ENCODE results near the gene MYLK4.
"Not testable (repeated sequence)": the region's sequence is repeated elsewhere in the genome, so short reads cannot be mapped to it uniquely, and the experiment has no call there.

Gene MYLK4

GRCh38 chr6:2762868-2763267 is 12.1 kb upstream of the MYLK4 start:
- not testable (repeated sequence) for DNase-seq (ENCODE audit: low spot score in 2 of 2)

DNA sequence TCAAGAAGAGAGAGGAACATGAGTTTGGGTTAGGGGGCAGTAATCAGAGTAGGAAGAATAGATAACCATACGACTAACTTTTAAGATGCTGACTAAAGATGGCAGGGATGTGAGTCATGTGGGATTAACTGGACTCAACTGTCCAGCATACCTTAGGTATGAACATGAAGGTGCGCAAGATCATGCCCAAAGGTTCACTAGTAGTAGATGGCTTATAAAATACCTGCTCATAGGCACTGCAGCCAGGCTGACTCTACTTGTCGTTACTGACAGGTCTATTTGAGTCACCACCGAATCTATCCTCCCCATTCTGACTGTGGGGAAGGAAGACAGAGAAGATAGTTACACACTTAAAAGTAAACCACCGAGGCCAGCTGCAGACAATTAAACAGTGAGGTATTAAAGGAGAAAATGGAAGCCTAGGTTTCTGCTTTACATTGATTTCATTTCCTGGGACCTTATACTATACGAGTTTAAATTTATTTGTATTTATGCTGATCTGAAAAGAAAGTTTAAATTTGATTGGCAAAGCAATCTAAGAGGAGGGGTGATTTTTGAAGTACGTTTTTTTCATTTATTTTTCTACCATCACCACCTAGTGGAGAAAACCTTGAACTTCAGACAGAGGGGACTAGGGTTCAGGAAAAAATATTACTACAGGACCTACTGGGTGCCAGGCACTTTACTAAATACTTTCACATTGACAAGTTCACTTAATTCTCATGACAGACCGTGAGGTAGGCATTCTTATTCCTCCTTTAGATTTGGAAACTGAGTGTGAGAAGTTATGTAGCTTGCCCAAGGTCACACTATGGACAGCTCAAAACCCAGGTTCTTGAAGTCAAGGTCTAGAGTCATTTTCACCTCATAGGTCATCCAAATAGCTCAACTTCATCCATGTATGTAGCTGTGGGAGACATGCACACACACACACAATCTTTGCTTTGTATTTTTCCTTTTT is 10.4 kb upstream of the MYLK4 start:
- H3K4me3 Mint-ChIP-seq = peak overlapping the region; percentile 33
- DNase-seq (ENCODE audit: low spot score in 2 of 2) (no peak), ATAC-seq (replicated peaks; ENCODE audit: extremely low read depth, poor library complexity, severe bottlenecking) (no peak)
- peaks cover 14% of the 10 kb centered on the region for H3K27me3 Mint-ChIP-seq
- peaks cover 10% of the 10 kb centered on the region for H3K36me3 Mint-ChIP-seq (ENCODE audit: insufficient read depth)
- H3K9me3 Mint-ChIP-seq = no peaks in the 10 kb centered on the region
- H3K4me1 Mint-ChIP-seq = peaks cover 7% of the 10 kb centered on the region
- peak overlapping the region; percentile 76 for H3K27ac Mint-ChIP-seq (ENCODE audit: low read depth)

More at GRCh38 chr6:2762868-2763267, 12.1 kb upstream of the MYLK4 start:
- H3K9me3 Mint-ChIP-seq; H3K4me3 Mint-ChIP-seq; H3K27ac Mint-ChIP-seq (ENCODE audit: low read depth); H3K27me3 Mint-ChIP-seq; ATAC-seq (replicated peaks; ENCODE audit: extremely low read depth, poor library complexity, severe bottlenecking): not testable (repeated sequence)
- Mint-ChIP-seq H3K36me3 (ENCODE audit: insufficient read depth) (peaks cover 18% of the 10 kb centered on the region), H3K4me1 (peaks cover 22% of the 10 kb centered on the region)

GRCh38 chr6:2758980-2759379 is 8.3 kb upstream of the MYLK4 start:
- DNase-seq (ENCODE audit: low spot score in 2 of 2) (no peak), ATAC-seq (replicated peaks; ENCODE audit: extremely low read depth, poor library complexity, severe bottlenecking) (no peak)
- Mint-ChIP-seq H3K36me3 (ENCODE audit: insufficient read depth) (no peaks in the 10 kb centered on the region), H3K4me3 (no peak overlapping the region), H3K27me3 (peaks cover 23% of the 10 kb centered on the region), H3K9me3 (no peaks in the 10 kb centered on the region), H3K27ac (ENCODE audit: low read depth) (no peak overlapping the region), H3K4me1 (no peaks in the 10 kb centered on the region)

DNA sequence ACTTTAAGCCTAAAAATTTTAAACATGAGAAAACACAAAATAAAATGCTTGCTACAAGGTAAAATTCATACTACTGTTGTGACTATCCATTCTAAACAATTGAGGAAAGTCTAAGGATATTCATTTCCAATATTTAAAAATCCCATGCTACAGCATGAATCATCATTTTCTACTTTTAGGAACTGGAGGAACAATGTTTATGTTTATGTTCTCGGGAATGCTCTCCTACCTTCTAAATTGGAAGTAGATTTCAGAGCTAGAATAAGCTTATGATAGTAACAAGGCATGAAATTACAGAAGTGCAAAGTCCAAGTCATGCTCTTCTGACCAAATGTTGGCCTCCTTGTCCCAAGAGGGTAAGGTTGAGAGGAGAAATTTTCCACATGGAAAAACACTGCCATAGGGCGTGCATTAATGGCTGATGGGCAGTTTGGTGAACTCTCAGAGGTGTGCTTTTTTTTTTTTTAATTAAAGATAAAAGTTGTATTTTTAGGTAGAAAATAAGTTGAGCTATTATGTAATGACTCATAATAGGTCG is 6.0 kb upstream of the MYLK4 start:
- peaks cover 34% of the 10 kb centered on the region for H3K27me3 Mint-ChIP-seq
- no peak for DNase-seq (ENCODE audit: low spot score in 2 of 2)
- no peak overlapping the region for H3K4me3 Mint-ChIP-seq
- no peaks in the 10 kb centered on the region for H3K9me3 Mint-ChIP-seq
- H3K36me3 Mint-ChIP-seq (ENCODE audit: insufficient read depth) = no peaks in the 10 kb centered on the region
- peaks cover 6% of the 10 kb centered on the region for H3K4me1 Mint-ChIP-seq
- no peak overlapping the region for H3K27ac Mint-ChIP-seq (ENCODE audit: low read depth)
- ATAC-seq (replicated peaks; ENCODE audit: extremely low read depth, poor library complexity, severe bottlenecking) = no peak

- no peaks in the 10 kb centered on the region for H3K9me3 Mint-ChIP-seq
- H3K36me3 Mint-ChIP-seq (ENCODE audit: insufficient read depth) = no peaks in the 10 kb centered on the region
- peaks cover 6% of the 10 kb centered on the region for H3K4me1 Mint-ChIP-seq
- H3K27me3 Mint-ChIP-seq = peaks cover 34% of the 10 kb centered on the region
- DNase-seq (ENCODE audit: low spot score in 2 of 2) (no peak), ATAC-seq (replicated peaks; ENCODE audit: extremely low read depth, poor library complexity, severe bottlenecking) (no peak)
- H3K4me3 Mint-ChIP-seq = no peak overlapping the region
- H3K27ac Mint-ChIP-seq (ENCODE audit: low read depth) = no peak overlapping the region
Measured at GRCh38 chr6:2756241-2756640, 5.5 kb upstream of the MYLK4 start.

DNA sequence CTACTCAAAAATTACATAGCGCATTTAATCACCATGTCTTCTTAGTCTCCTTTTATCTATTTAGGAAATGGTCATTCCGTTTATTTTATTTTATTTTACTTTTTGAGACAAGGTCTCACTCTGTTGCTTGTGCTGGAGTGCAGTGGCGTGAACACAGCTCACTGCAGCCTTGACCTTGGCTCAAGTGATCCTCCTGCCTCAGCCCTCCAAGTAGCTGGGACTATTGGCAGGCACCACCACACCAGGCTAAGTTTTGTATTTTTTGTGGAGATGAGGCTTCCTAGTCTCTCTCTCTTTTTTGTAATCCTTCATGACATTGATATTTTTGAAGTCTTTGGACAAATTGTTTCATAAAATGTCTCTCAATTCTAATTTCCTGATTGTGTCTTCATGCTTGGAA is 4.7 kb upstream of the MYLK4 start:
- no peak overlapping the region for H3K4me3 Mint-ChIP-seq
- H3K27ac Mint-ChIP-seq (ENCODE audit: low read depth) = no peak overlapping the region
- H3K27me3 Mint-ChIP-seq = peaks cover 34% of the 10 kb centered on the region
- no peaks in the 10 kb centered on the region for H3K9me3 Mint-ChIP-seq
- no peak for DNase-seq (ENCODE audit: low spot score in 2 of 2)
- H3K4me1 Mint-ChIP-seq = peaks cover 6% of the 10 kb centered on the region
- H3K36me3 Mint-ChIP-seq (ENCODE audit: insufficient read depth) = no peaks in the 10 kb centered on the region
- ATAC-seq (replicated peaks; ENCODE audit: extremely low read depth, poor library complexity, severe bottlenecking) = no peak

GRCh38 chr6:2754911-2755310 is 4.2 kb upstream of the MYLK4 start:
- no peaks in the 10 kb centered on the region for H3K9me3 Mint-ChIP-seq
- no peak overlapping the region for H3K4me3 Mint-ChIP-seq
- DNase-seq (ENCODE audit: low spot score in 2 of 2) = no peak
- H3K27ac Mint-ChIP-seq (ENCODE audit: low read depth) = no peak overlapping the region
- no peaks in the 10 kb centered on the region for H3K36me3 Mint-ChIP-seq (ENCODE audit: insufficient read depth)
- H3K4me1 Mint-ChIP-seq = peaks cover 9% of the 10 kb centered on the region
- H3K27me3 Mint-ChIP-seq = peaks cover 34% of the 10 kb centered on the region
- ATAC-seq (replicated peaks; ENCODE audit: extremely low read depth, poor library complexity, severe bottlenecking) = no peak

- no peak for DNase-seq (ENCODE audit: low spot score in 2 of 2)
- ATAC-seq (replicated peaks; ENCODE audit: extremely low read depth, poor library complexity, severe bottlenecking) = no peak
- H3K4me1 Mint-ChIP-seq = peaks cover 12% of the 10 kb centered on the region
- no peaks in the 10 kb centered on the region for H3K36me3 Mint-ChIP-seq (ENCODE audit: insufficient read depth)
- no peaks in the 10 kb centered on the region for H3K9me3 Mint-ChIP-seq
- H3K27me3 Mint-ChIP-seq = peaks cover 34% of the 10 kb centered on the region
- no peak overlapping the region for H3K27ac Mint-ChIP-seq (ENCODE audit: low read depth)
- H3K4me3 Mint-ChIP-seq = no peak overlapping the region
Measured at GRCh38 chr6:2754393-2754792, 3.7 kb upstream of the MYLK4 start.

DNA sequence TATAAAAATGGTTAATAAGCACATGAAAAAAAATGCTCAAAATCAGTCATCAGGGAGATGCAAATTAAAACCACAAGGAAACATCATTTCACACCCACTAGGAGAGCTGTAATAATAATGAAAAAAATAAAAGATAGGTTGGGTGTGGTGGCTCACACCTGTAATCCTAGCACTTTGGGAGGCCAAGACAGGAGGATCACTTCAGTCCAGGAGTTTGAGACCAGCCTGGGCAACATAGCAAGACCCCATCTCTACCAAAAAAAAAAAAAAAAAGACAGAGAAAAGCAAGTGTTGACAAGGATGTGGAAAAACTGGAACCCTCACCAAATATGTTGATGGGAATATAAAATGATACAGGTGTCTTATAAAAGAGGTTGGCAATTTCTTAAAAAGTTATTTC is 3.0 kb upstream of the MYLK4 start:
- H3K27me3 Mint-ChIP-seq = peaks cover 34% of the 10 kb centered on the region
- no peak overlapping the region for H3K4me3 Mint-ChIP-seq
- no peaks in the 10 kb centered on the region for H3K9me3 Mint-ChIP-seq
- no peaks in the 10 kb centered on the region for H3K36me3 Mint-ChIP-seq (ENCODE audit: insufficient read depth)
- no peak overlapping the region for H3K27ac Mint-ChIP-seq (ENCODE audit: low read depth)
- ATAC-seq (replicated peaks; ENCODE audit: extremely low read depth, poor library complexity, severe bottlenecking) (no peak), DNase-seq (ENCODE audit: low spot score in 2 of 2) (no peak)
- H3K4me1 Mint-ChIP-seq = peaks cover 12% of the 10 kb centered on the region

DNA sequence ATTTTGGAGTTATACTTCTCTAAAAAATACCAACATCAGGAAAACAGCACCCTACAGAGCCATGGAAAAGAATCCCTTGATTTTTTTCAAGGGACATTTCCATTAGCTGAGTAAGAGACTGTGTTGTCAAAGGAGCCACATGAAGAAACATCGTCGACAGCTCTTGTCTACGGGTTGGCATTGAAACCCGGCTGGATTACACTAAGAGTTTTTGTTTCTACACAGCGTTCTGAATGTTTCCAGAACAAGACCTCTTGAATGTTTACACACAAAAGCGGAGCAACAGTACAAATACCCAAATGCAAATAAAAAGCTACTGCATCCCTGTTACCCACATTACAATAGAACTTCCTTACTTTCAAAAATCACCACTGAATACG is 2.4 kb upstream of the MYLK4 start:
- H3K27ac Mint-ChIP-seq (ENCODE audit: low read depth) = no peak overlapping the region
- H3K27me3 Mint-ChIP-seq = peaks cover 34% of the 10 kb centered on the region
- ATAC-seq (replicated peaks; ENCODE audit: extremely low read depth, poor library complexity, severe bottlenecking) (no peak), DNase-seq (ENCODE audit: low spot score in 2 of 2) (no peak)
- no peaks in the 10 kb centered on the region for H3K9me3 Mint-ChIP-seq
- peaks cover 12% of the 10 kb centered on the region for H3K4me1 Mint-ChIP-seq
- H3K4me3 Mint-ChIP-seq = no peak overlapping the region
- no peaks in the 10 kb centered on the region for H3K36me3 Mint-ChIP-seq (ENCODE audit: insufficient read depth)

- Mint-ChIP-seq H3K9me3 (no peaks in the 10 kb centered on the region), H3K36me3 (ENCODE audit: insufficient read depth) (no peaks in the 10 kb centered on the region), H3K4me3 (no peak overlapping the region), H3K27ac (ENCODE audit: low read depth) (no peak overlapping the region), H3K27me3 (peaks cover 34% of the 10 kb centered on the region), H3K4me1 (peaks cover 12% of the 10 kb centered on the region)
- DNase-seq (ENCODE audit: low spot score in 2 of 2) (no peak), ATAC-seq (replicated peaks; ENCODE audit: extremely low read depth, poor library complexity, severe bottlenecking) (no peak)
Measured at GRCh38 chr6:2752477-2753109, 1.9 kb upstream of the MYLK4 start.

DNA sequence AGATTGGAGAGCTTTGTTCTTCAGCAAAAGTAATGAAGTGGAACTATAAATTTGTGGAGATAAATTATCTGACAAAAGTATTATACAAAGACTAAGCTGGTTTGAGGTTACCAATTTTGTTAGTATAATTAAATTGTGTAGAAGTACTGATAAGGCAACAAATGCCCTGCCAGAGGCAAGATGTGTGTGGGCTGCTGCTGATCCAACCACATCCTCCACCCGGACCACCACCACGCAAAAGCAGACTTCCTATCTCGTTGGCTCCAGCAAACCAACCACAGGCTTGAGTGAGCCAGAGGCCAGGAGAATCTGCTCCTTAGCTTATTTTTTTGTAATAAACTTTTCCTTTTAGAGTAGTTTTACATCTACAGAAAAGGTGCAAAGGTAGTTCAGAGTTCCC is 1.1 kb upstream of the MYLK4 start:
- H3K4me3 Mint-ChIP-seq = no peak overlapping the region
- ATAC-seq (replicated peaks; ENCODE audit: extremely low read depth, poor library complexity, severe bottlenecking) (no peak), DNase-seq (ENCODE audit: low spot score in 2 of 2) (no peak)
- H3K4me1 Mint-ChIP-seq = peaks cover 12% of the 10 kb centered on the region
- H3K27me3 Mint-ChIP-seq = peaks cover 27% of the 10 kb centered on the region
- H3K9me3 Mint-ChIP-seq = no peaks in the 10 kb centered on the region
- H3K27ac Mint-ChIP-seq (ENCODE audit: low read depth) = no peak overlapping the region
- H3K36me3 Mint-ChIP-seq (ENCODE audit: insufficient read depth) = no peaks in the 10 kb centered on the region
